ENCODE results near the gene PDE8B. TPM values are rescaled to one million over a fixed set of nuclear protein-coding genes. Genes with fewer than 3 reads are reported as not detected.

Gene PDE8B
- total RNA-seq, 4 donors from 2014 or later = 1.1 to 3.9 (median 1.5) TPM

GRCh38 chr5:77397686-77398292, 187.3 kb downstream of the PDE8B start:
- Histone ChIP-seq H3K36me3 (no peaks in the 10 kb centered on the region), H3K4me1 (no peaks in the 10 kb centered on the region), H3K4me3 (no peak overlapping the region), H3K27me3 (no peaks in the 10 kb centered on the region), H3K9me3 (no peaks in the 10 kb centered on the region), H3K27ac (no peak overlapping the region)
- DNase-seq (ENCODE audit: low spot score in 2 of 2) = no peak
- TF ChIP-seq POLR2AphosphoS5 (IDR thresholded peaks at IDR 0.05) (no peak), EP300 (IDR thresholded peaks at IDR 0.05) (no peak), POLR2A (IDR thresholded peaks at IDR 0.05) (no peak), CTCF (IDR thresholded peaks at IDR 0.05) (no peak)
- WGBS = 82% methylated on average over 5 of the region's 5 CpGs

GRCh38 chr5:77398458-77398857, 188.0 kb downstream of the PDE8B start:
- DNase-seq (ENCODE audit: low spot score in 2 of 2) = no peak
- Histone ChIP-seq H3K4me3 (no peak overlapping the region), H3K27ac (no peak overlapping the region), H3K27me3 (no peaks in the 10 kb centered on the region), H3K36me3 (no peaks in the 10 kb centered on the region), H3K9me3 (no peaks in the 10 kb centered on the region), H3K4me1 (no peaks in the 10 kb centered on the region)
- 100% methylated on average over 13 of the region's 13 CpGs for WGBS
- TF ChIP-seq EP300 (IDR thresholded peaks at IDR 0.05) (no peak), CTCF (IDR thresholded peaks at IDR 0.05) (no peak), POLR2AphosphoS5 (IDR thresholded peaks at IDR 0.05) (no peak), POLR2A (IDR thresholded peaks at IDR 0.05) (no peak)

DNA sequence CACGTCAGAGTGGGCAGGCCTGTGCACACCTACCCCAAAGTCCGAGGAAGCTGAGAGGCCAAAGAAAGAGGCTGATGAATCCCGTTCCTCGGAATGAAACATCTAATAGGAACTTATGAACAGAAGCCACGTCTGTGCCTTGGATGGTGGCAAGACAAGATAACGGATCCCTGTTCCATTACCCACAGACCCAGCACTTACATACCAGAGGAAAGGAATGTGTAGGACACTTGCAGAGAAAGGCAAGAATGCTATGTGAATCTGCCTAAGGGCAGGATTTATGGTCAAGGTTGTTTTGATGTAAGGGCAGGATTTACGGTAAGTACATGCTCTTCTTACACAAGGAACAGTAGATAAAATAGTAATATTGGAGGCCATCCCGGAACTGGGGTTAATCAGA, 188.4 kb downstream of the PDE8B start:
- 85% methylated on average over 8 of the region's 8 CpGs for WGBS
- Histone ChIP-seq H3K4me1 (no peaks in the 10 kb centered on the region), H3K9me3 (no peaks in the 10 kb centered on the region), H3K36me3 (no peaks in the 10 kb centered on the region), H3K4me3 (no peak overlapping the region), H3K27me3 (no peaks in the 10 kb centered on the region), H3K27ac (no peak overlapping the region)
- no peak for DNase-seq (ENCODE audit: low spot score in 2 of 2)
- TF ChIP-seq CTCF (IDR thresholded peaks at IDR 0.05) (no peak), POLR2AphosphoS5 (IDR thresholded peaks at IDR 0.05) (no peak), EP300 (IDR thresholded peaks at IDR 0.05) (no peak), POLR2A (IDR thresholded peaks at IDR 0.05) (no peak)

GRCh38 chr5:77400645-77401044, 190.2 kb downstream of the PDE8B start:
- H3K4me1 ChIP-seq = no peaks in the 10 kb centered on the region

GRCh38 chr5:77402796-77403195, 192.3 kb downstream of the PDE8B start:
- TF ChIP-seq POLR2A (IDR thresholded peaks at IDR 0.05) = no peak
- TF ChIP-seq POLR2AphosphoS5 (IDR thresholded peaks at IDR 0.05) = no peak
- TF ChIP-seq EP300 (IDR thresholded peaks at IDR 0.05) = no peak
- TF ChIP-seq CTCF (IDR thresholded peaks at IDR 0.05) = no peak
- Histone ChIP-seq H3K4me1 (no peaks in the 10 kb centered on the region), H3K36me3 (no peaks in the 10 kb centered on the region), H3K27me3 (no peaks in the 10 kb centered on the region), H3K9me3 (no peaks in the 10 kb centered on the region), H3K4me3 (no peak overlapping the region), H3K27ac (no peak overlapping the region)
- WGBS = 60% methylated on average over 6 of the region's 6 CpGs
- no peak for DNase-seq (ENCODE audit: low spot score in 2 of 2)

More at GRCh38 chr5:77400645-77401044, 190.2 kb downstream of the PDE8B start:
- DNase-seq (ENCODE audit: low spot score in 2 of 2) = no peak
- WGBS = 95% methylated on average over 1 of the region's 1 CpG
- Histone ChIP-seq H3K36me3 (no peaks in the 10 kb centered on the region), H3K27ac (no peak overlapping the region), H3K4me3 (no peak overlapping the region), H3K27me3 (no peaks in the 10 kb centered on the region), H3K9me3 (no peaks in the 10 kb centered on the region)
- TF ChIP-seq EP300 (IDR thresholded peaks at IDR 0.05) (no peak), CTCF (IDR thresholded peaks at IDR 0.05) (no peak), POLR2AphosphoS5 (IDR thresholded peaks at IDR 0.05) (no peak), POLR2A (IDR thresholded peaks at IDR 0.05) (no peak)

All from suprapubic skin (tissue), 4 donors.